Bronchial epithelial cell (primary cell): ENCODE data around the gene CABLES1. TPM values are rescaled to one million over a fixed set of nuclear protein-coding genes. Genes with fewer than 3 reads are reported as not detected.

Experiments used
- DNase-seq: peaks from one replicate; pipeline ENCODE4 v3.0.0-alpha.2; 2010; ENCODE audit warnings: low read depth
- FAIRE-seq: peaks from 2 replicates; lab custom pipeline; 2011; peaks lifted over from hg19 to GRCh38; lab: Jason Lieb, UNC
- H3K27me3 ChIP-seq: 2 replicates; pipeline ENCODE4 v1.5.1; 2011; ENCODE audit warnings: low read length; ENCODE audit not compliant: control insufficient read depth, insufficient read depth
- H3K36me3 ChIP-seq: 2 replicates; pipeline ENCODE4 v1.5.1; 2011; ENCODE audit warnings: low read length; ENCODE audit not compliant: control insufficient read depth, insufficient read depth
- H3K4me3 ChIP-seq: 2 replicates; pipeline ENCODE4 v1.5.1; 2011; ENCODE audit warnings: mild to moderate bottlenecking, low read depth, low read length, control low read depth
- CTCF ChIP-seq: IDR thresholded peaks from 2 replicates; pipeline ENCODE4 v1.5.1; 2011; ENCODE audit warnings: mild to moderate bottlenecking, moderate library complexity, low read length, control low read depth, inconsistent platforms; ENCODE audit not compliant: insufficient read depth, severe bottlenecking
- total RNA-seq: library from RNA; depleted of rRNA; stranded (reverse); fragments of >200 nt; gene quantifications from 2 replicates; pipeline ENCODE4 v1.2.1, GENCODE V29; 2014

The CABLES1 gene
- total RNA-seq, 1 donor from 2014 or later = 0.26 TPM

- H3K36me3 ChIP-seq = no peaks in the 10 kb centered on the region
- DNase-seq = no peak
- no peaks in the 10 kb centered on the region for H3K27me3 ChIP-seq
- FAIRE-seq = no peak
- no peak overlapping the region for H3K4me3 ChIP-seq
- TF ChIP-seq CTCF = no peak
Measured at GRCh38 chr18:23306822-23307221, 171.5 kb downstream of the CABLES1 start.

- DNase-seq (no peak), FAIRE-seq (no peak)
- TF ChIP-seq CTCF = no peak
- H3K27me3 ChIP-seq = no peaks in the 10 kb centered on the region
- no peaks in the 10 kb centered on the region for H3K36me3 ChIP-seq
- H3K4me3 ChIP-seq = no peak overlapping the region
Measured at GRCh38 chr18:23307567-23308295, 172.4 kb downstream of the CABLES1 start.

Other genes starting within 250 kb of the CABLES1 start
- gene RBBP8, start 202.2 kb upstream of the CABLES1 start, total RNA-seq = 72.9 and 80.6 TPM in 2 replicates